HepG2 (cell line): ENCODE results near the gene HECTD3. TPM values are rescaled to one million over a fixed set of nuclear protein-coding genes. Genes with fewer than 3 reads are reported as not detected.

Source experiments
- FOXK1 ChIP-seq: sonication (generic); formaldehyde crosslinking; IDR thresholded peaks from 2 replicates; pipeline ENCODE4 v1.4.0; 2020; ENCODE audit warnings: low read depth, missing genetic modification reagents, borderline replicate concordance
- FOXO1 ChIP-seq: sonication (generic); formaldehyde crosslinking; IDR thresholded peaks from 2 replicates; pipeline ENCODE4 v1.4.0; 2020; ENCODE audit warnings: missing genetic modification reagents
- SALL1 ChIP-seq: sonication (generic); formaldehyde crosslinking; IDR thresholded peaks from 2 replicates; pipeline ENCODE4 v1.8.0; 2022; ENCODE audit warnings: mild to moderate bottlenecking, missing genetic modification reagents
- TBP ChIP-seq: sonication (generic); formaldehyde crosslinking; IDR thresholded peaks from 2 replicates; pipeline ENCODE4 v1.5.0; 2020; ENCODE audit warnings: missing genetic modification reagents
- XBP1 ChIP-seq: sonication (generic); formaldehyde crosslinking; IDR thresholded peaks from 2 replicates; pipeline ENCODE4 v1.5.0; 2020; ENCODE audit warnings: missing genetic modification reagents
- ZNF20 ChIP-seq: sonication (generic); formaldehyde crosslinking; IDR thresholded peaks from 2 replicates; pipeline ENCODE4 v1.4.0; 2020; ENCODE audit warnings: mild to moderate bottlenecking, moderate library complexity, missing genetic modification reagents
- ZNF44 ChIP-seq: sonication (generic); formaldehyde crosslinking; IDR thresholded peaks from 2 replicates; pipeline ENCODE4 v1.5.1; 2020; ENCODE audit warnings: mild to moderate bottlenecking, missing genetic modification reagents
- ZNF468 ChIP-seq: sonication (generic); formaldehyde crosslinking; IDR thresholded peaks from 2 replicates; pipeline ENCODE4 v1.8.0; 2022; ENCODE audit warnings: mild to moderate bottlenecking, moderate library complexity, missing genetic modification reagents
- ZNF709 ChIP-seq: sonication (generic); formaldehyde crosslinking; IDR thresholded peaks from 2 replicates; pipeline ENCODE4 v1.5.0; 2020; ENCODE audit warnings: mild to moderate bottlenecking, missing genetic modification reagents
- ZNF878 ChIP-seq: sonication (generic); formaldehyde crosslinking; IDR thresholded peaks from 2 replicates; pipeline ENCODE4 v1.8.1; 2023; ENCODE audit warnings: mild to moderate bottlenecking, missing genetic modification reagents, moderate library complexity
- polyA plus RNA-seq, 8 experiments: library from polyadenylated mRNA; depleted of rRNA in 3 of 8; stranded (reverse) in 7 of 8; unstranded in 1 of 8; fragments of >200 nt; fragmentation: Illumina TruSeq in 4 of 8; extraction: Trizol in 4 of 8; gene quantifications; 2 replicates each; pipeline versions ENCODE4 v1.2.1 to v1.2.3, GENCODE V29; 2011 to 2016; ENCODE audit warnings: low read depth in 4 of 8, missing spikeins in 1 of 8, mixed read lengths in 1 of 8; ENCODE audit not compliant: insufficient read depth in 1 of 8
- total RNA-seq, 5 experiments: library from RNA; depleted of rRNA; stranded (reverse); fragments of >200 nt; fragmentation: Illumina TruSeq; extraction: Trizol; gene quantifications; 2 replicates each; pipeline ENCODE4 v1.2.3, GENCODE V29; 2016; ENCODE audit warnings: low read depth in 1 of 5
- TF ChIP-seq, protein P1 (sequence below): sonication (generic); formaldehyde crosslinking; IDR thresholded peaks from 2 replicates; pipeline ENCODE4 v1.4.0; 2020; ENCODE audit warnings: missing genetic modification reagents, borderline replicate concordance
- TF ChIP-seq, protein P2 (sequence below): sonication (generic); formaldehyde crosslinking; IDR thresholded peaks from 2 replicates; pipeline ENCODE4 v1.5.1; 2020; ENCODE audit warnings: missing genetic modification reagents, mild to moderate bottlenecking, borderline replicate concordance
- TF ChIP-seq, protein P3 (sequence below): sonication (generic); formaldehyde crosslinking; IDR thresholded peaks from 2 replicates; pipeline ENCODE4 v1.5.1; 2020; ENCODE audit warnings: missing genetic modification reagents, mild to moderate bottlenecking, borderline replicate concordance
- TF ChIP-seq, protein P4 (sequence below): sonication (generic); formaldehyde crosslinking; IDR thresholded peaks from 2 replicates; pipeline ENCODE4 v1.4.0; 2020; ENCODE audit warnings: mild to moderate bottlenecking, missing genetic modification reagents, borderline replicate concordance

Gene HECTD3
- total and polyA plus RNA-seq, 2 of the 13 experiments (the other 11 are each of a cell fraction or from before 2014, with no cell fraction given): 18.6 to 24.5 TPM

DNA sequence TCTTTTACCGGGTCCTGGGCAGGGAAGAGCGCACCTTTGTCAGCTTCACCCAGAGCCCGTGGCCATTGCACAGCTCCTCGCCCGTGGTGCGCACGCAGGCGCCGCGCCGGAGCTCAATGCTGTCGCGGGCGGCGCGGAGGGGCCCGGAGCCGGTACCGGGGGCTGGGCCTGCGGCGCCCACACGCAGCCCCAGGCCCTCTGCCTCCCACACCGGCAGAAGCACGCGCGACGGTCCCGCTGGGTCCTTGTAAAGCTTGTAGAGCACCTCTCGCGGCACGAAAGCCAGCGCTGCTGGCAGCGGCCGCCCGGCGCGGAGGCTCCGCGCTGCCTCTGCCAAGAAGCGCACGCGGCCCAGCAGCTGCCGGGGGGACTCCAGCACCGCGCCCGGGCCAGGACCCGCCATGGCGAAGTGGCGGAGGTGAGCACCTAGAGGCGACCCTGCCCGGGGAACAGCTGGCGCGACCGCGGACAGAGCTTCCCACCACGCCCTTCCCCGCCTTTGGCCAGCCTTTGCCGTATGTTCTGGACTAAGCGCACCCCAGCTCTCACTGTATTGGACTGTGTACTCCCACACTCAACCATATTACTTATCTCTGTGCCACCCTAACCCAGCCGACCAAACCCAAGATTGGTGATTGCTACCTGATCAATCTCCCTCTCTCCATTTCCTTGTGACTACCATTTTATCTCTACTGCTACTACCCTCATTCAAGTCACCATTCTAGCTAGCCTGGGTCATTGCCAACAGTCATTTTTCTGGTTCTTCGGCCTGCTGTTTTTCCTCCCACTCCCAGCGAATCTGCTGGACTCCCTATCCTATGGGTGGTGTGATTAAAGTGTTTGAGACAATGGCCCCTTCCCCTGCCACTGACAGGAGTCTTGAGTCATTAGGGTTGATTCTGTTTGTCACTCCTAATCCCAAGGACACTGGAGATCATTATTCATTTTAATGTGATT lies at the start of gene HECTD3 (continued):
- TF ChIP-seq, protein P1, sequence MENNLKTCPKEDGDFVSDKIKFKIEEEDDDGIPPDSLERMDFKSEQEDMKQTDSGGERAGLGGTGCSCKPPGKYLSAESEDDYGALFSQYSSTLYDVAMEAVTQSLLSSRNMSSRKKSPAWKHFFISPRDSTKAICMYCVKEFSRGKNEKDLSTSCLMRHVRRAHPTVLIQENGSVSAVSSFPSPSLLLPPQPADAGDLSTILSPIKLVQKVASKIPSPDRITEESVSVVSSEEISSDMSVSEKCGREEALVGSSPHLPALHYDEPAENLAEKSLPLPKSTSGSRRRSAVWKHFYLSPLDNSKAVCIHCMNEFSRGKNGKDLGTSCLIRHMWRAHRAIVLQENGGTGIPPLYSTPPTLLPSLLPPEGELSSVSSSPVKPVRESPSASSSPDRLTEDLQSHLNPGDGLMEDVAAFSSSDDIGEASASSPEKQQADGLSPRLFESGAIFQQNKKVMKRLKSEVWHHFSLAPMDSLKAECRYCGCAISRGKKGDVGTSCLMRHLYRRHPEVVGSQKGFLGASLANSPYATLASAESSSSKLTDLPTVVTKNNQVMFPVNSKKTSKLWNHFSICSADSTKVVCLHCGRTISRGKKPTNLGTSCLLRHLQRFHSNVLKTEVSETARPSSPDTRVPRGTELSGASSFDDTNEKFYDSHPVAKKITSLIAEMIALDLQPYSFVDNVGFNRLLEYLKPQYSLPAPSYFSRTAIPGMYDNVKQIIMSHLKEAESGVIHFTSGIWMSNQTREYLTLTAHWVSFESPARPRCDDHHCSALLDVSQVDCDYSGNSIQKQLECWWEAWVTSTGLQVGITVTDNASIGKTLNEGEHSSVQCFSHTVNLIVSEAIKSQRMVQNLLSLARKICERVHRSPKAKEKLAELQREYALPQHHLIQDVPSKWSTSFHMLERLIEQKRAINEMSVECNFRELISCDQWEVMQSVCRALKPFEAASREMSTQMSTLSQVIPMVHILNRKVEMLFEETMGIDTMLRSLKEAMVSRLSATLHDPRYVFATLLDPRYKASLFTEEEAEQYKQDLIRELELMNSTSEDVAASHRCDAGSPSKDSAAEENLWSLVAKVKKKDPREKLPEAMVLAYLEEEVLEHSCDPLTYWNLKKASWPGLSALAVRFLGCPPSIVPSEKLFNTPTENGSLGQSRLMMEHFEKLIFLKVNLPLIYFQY (CRISPR knock-in tag): no peak
- TF ChIP-seq ZNF878 (CRISPR knock-in tag) (0 out of 2 replicates have a peak, but pooled peaks have one; percentile 11), ZNF709 (no peak), FOXO1 (CRISPR knock-in tag) (peak; percentile 16; the same call in 1 of the 2 replicates), ZNF20 (CRISPR knock-in tag) (no peak), XBP1 (CRISPR knock-in tag) (no peak), SALL1 (CRISPR knock-in tag) (no peak), FOXK1 (CRISPR knock-in tag) (no peak), ZNF44 (CRISPR knock-in tag) (0 out of 2 replicates have a peak, but pooled peaks have one; percentile 79), TBP (CRISPR knock-in tag) (no peak), ZNF468 (no peak)
- TF ChIP-seq, protein P2, sequence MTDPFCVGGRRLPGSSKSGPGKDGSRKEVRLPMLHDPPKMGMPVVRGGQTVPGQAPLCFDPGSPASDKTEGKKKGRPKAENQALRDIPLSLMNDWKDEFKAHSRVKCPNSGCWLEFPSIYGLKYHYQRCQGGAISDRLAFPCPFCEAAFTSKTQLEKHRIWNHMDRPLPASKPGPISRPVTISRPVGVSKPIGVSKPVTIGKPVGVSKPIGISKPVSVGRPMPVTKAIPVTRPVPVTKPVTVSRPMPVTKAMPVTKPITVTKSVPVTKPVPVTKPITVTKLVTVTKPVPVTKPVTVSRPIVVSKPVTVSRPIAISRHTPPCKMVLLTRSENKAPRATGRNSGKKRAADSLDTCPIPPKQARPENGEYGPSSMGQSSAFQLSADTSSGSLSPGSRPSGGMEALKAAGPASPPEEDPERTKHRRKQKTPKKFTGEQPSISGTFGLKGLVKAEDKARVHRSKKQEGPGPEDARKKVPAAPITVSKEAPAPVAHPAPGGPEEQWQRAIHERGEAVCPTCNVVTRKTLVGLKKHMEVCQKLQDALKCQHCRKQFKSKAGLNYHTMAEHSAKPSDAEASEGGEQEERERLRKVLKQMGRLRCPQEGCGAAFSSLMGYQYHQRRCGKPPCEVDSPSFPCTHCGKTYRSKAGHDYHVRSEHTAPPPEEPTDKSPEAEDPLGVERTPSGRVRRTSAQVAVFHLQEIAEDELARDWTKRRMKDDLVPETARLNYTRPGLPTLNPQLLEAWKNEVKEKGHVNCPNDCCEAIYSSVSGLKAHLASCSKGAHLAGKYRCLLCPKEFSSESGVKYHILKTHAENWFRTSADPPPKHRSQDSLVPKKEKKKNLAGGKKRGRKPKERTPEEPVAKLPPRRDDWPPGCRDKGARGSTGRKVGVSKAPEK (CRISPR knock-in tag): no peak
- TF ChIP-seq, protein P3, sequence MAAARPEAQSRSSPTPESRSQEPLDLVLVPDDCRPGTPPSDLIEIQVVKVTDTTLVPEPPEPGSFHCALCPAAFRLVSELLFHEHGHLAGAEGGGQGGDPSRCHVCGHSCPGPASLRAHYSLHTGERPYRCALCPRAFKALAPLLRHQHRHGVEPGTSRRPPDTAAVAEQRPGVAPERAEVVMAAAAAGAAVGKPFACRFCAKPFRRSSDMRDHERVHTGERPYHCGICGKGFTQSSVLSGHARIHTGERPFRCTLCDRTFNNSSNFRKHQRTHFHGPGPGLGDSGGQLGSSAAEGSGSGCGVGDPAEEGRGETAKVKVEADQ (CRISPR knock-in tag): no peak
- TF ChIP-seq, protein P4, sequence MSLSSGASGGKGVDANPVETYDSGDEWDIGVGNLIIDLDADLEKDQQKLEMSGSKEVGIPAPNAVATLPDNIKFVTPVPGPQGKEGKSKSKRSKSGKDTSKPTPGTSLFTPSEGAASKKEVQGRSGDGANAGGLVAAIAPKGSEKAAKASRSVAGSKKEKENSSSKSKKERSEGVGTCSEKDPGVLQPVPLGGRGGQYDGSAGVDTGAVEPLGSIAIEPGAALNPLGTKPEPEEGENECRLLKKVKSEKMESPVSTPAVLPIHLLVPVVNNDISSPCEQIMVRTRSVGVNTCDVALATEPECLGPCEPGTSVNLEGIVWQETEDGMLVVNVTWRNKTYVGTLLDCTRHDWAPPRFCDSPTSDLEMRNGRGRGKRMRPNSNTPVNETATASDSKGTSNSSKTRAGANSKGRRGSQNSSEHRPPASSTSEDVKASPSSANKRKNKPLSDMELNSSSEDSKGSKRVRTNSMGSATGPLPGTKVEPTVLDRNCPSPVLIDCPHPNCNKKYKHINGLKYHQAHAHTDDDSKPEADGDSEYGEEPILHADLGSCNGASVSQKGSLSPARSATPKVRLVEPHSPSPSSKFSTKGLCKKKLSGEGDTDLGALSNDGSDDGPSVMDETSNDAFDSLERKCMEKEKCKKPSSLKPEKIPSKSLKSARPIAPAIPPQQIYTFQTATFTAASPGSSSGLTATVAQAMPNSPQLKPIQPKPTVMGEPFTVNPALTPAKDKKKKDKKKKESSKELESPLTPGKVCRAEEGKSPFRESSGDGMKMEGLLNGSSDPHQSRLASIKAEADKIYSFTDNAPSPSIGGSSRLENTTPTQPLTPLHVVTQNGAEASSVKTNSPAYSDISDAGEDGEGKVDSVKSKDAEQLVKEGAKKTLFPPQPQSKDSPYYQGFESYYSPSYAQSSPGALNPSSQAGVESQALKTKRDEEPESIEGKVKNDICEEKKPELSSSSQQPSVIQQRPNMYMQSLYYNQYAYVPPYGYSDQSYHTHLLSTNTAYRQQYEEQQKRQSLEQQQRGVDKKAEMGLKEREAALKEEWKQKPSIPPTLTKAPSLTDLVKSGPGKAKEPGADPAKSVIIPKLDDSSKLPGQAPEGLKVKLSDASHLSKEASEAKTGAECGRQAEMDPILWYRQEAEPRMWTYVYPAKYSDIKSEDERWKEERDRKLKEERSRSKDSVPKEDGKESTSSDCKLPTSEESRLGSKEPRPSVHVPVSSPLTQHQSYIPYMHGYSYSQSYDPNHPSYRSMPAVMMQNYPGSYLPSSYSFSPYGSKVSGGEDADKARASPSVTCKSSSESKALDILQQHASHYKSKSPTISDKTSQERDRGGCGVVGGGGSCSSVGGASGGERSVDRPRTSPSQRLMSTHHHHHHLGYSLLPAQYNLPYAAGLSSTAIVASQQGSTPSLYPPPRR (CRISPR knock-in tag): no peak
